ENCODE results near the gene HMOX2.

Gene HMOX2

GRCh38 chr16:4465977-4466779 is 10.0 kb upstream of the HMOX2 start:
- peak; percentile 63 for DNase-seq

GRCh38 chr16:4467916-4468315 is 8.3 kb upstream of the HMOX2 start:
- no peak for DNase-seq

GRCh38 chr16:4468972-4469371 is 7.2 kb upstream of the HMOX2 start:
- DNase-seq, result no peak

GRCh38 chr16:4471869-4472268 is 4.3 kb upstream of the HMOX2 start:
- no peak for DNase-seq

GRCh38 chr16:4472880-4473279 is 3.3 kb upstream of the HMOX2 start:
- DNase-seq, result no peak

- peak; percentile 88 for DNase-seq
These were observed 1.8 kb upstream of the HMOX2 start, which contains the start of gene NMRAL1 for GRCh38 chr16:4474192-4474961. TSS of gene NMRAL1 (minus strand) at chr16:4474625. CDS start at chr16:4474132, 493 bp downstream.

GRCh38 chr16:4477966-4478365 is 1.8 kb downstream of the HMOX2 start:
- DNase-seq, result peak; percentile 39

GRCh38 chr16:4481526-4481925 is 5.3 kb downstream of the HMOX2 start:
- no peak for DNase-seq

GRCh38 chr16:4481963-4482362 is 5.8 kb downstream of the HMOX2 start:
- DNase-seq, result no peak

GRCh38 chr16:4486126-4486893 is 10.1 kb downstream of the HMOX2 start:
- DNase-seq, result no peak

- peak; percentile 15 for DNase-seq
These were observed 11.8 kb downstream of the HMOX2 start for GRCh38 chr16:4487955-4488498.

- peak; percentile 29 for DNase-seq
These were observed 12.3 kb downstream of the HMOX2 start for GRCh38 chr16:4488499-4488967.

GRCh38 chr16:4489030-4489429 is 12.8 kb downstream of the HMOX2 start:
- DNase-seq, result no peak

- DNase-seq, result no peak
These were observed 15.7 kb downstream of the HMOX2 start for GRCh38 chr16:4491898-4492297.

- DNase-seq, result no peak
These were observed 18.7 kb downstream of the HMOX2 start for GRCh38 chr16:4494746-4495490.

- no peak for DNase-seq
These were observed 19.6 kb downstream of the HMOX2 start for GRCh38 chr16:4495766-4496165.

- DNase-seq, result no peak
These were observed 20.1 kb downstream of the HMOX2 start for GRCh38 chr16:4496305-4496704.

GRCh38 chr16:4498546-4499195 is 22.5 kb downstream of the HMOX2 start:
- DNase-seq, result no peak

GRCh38 chr16:4499196-4499555 is 23.0 kb downstream of the HMOX2 start:
- DNase-seq, result no peak

- peak; percentile 26 for DNase-seq
These were observed 24.1 kb downstream of the HMOX2 start for GRCh38 chr16:4500272-4500671.

- DNase-seq, result no peak
These were observed 24.9 kb downstream of the HMOX2 start for GRCh38 chr16:4501071-4501478.

All from CD4-positive, alpha-beta T cell treated with Interleukin-17A for 4 hours (primary cell).